Measurements from ENCODE around the gene KCNAB1. TPM values are rescaled to one million over a fixed set of nuclear protein-coding genes. Genes with fewer than 3 reads are reported as not detected.

The KCNAB1 gene
- total and polyA plus RNA-seq, 4 donors, result 0.16 to 2.4 (median 0.72) TPM

DNA sequence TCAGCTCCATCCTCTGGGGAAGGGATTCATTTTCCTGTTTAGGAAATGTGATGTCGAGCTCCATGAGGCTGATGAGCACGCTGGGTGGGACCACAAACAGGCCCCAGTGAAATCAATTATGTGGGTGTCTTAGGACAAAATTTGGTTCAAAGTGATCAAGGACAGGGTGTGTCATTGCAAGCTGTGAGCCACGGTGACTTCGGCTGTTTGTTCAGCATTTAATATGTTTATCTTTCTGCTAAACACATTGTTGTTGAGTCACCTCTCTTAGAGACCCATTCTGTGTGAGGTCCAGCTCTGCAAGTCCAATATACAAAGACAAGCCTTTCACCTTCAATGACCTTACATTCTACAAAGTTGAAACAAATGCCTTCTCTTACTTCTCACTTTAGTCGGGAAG lies 393.2 kb downstream of the KCNAB1 start:
- no peaks in the 10 kb centered on the region for H3K9me3 ChIP-seq (ENCODE audit: control insufficient read depth in 4 of 4, insufficient read depth in 3 of 4, low read length in 3 of 4)

DNA sequence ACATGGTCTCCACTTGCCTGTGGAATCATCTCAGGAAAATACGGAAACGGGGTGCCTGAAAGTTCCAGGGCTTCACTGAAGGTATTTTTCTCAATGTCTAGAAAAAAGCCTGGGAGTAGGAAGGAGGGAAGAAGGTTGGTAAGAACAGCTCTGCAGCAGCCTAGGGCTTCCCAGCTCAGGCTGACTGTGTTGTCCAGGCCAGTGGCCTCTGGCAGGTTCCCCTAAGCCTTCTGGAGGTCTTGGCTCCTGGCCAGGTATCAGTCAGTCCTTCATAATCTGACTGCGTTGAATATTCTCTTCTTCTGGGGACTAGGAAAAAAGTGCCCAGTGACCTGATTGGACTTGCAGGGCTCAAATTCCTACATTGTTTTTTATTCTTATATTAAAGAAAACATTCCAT lies 395.9 kb downstream of the KCNAB1 start:
- TF ChIP-seq, protein P1, sequence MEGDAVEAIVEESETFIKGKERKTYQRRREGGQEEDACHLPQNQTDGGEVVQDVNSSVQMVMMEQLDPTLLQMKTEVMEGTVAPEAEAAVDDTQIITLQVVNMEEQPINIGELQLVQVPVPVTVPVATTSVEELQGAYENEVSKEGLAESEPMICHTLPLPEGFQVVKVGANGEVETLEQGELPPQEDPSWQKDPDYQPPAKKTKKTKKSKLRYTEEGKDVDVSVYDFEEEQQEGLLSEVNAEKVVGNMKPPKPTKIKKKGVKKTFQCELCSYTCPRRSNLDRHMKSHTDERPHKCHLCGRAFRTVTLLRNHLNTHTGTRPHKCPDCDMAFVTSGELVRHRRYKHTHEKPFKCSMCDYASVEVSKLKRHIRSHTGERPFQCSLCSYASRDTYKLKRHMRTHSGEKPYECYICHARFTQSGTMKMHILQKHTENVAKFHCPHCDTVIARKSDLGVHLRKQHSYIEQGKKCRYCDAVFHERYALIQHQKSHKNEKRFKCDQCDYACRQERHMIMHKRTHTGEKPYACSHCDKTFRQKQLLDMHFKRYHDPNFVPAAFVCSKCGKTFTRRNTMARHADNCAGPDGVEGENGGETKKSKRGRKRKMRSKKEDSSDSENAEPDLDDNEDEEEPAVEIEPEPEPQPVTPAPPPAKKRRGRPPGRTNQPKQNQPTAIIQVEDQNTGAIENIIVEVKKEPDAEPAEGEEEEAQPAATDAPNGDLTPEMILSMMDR (IDR thresholded peaks at IDR 0.05; ENCODE audit: control extremely low read depth, extremely low read depth), result no peak
- H3K9me3 ChIP-seq (ENCODE audit: control insufficient read depth in 4 of 4, insufficient read depth in 3 of 4, low read length in 3 of 4), result no peaks in the 10 kb centered on the region
- no peak overlapping the region for H3K4me3 ChIP-seq
- H3K27ac ChIP-seq (ENCODE audit: low read depth in 1 of 2, low read length in 1 of 2), result no peak overlapping the region
- no peak overlapping the region for H3K9ac ChIP-seq (ENCODE audit: insufficient read depth in 1 of 2, low read length in 2 of 2)
- WGBS, 2 donors, result 76 to 83% methylated on average over 3 of the region's 3 CpGs
- H3K4me1 ChIP-seq (ENCODE audit: control insufficient read depth in 5 of 5, insufficient read depth in 5 of 5, low read length in 5 of 5), result no peaks in the 10 kb centered on the region
- no peak for DNase-seq
- peaks cover 0 to 3% (median 0%) of the 10 kb centered on the region in 3 donors for H3K27me3 ChIP-seq (ENCODE audit: control insufficient read depth in 3 of 3, insufficient read depth in 3 of 3, low read length in 2 of 3)
- no peak for ATAC-seq (ENCODE audit: insufficient read depth, low FRiP score)
- no peaks in the 10 kb centered on the region for H3K36me3 ChIP-seq (ENCODE audit: control insufficient read depth in 4 of 4, insufficient read depth in 4 of 4, low read length in 4 of 4)

More for the DNA sequence above, 393.2 kb downstream of the KCNAB1 start:
- no peaks in the 10 kb centered on the region for H3K4me1 ChIP-seq (ENCODE audit: control insufficient read depth in 5 of 5, insufficient read depth in 5 of 5, low read length in 5 of 5)
- TF ChIP-seq, protein P1 (IDR thresholded peaks at IDR 0.05; ENCODE audit: control extremely low read depth, extremely low read depth), result no peak
- no peak overlapping the region for H3K9ac ChIP-seq (ENCODE audit: insufficient read depth in 1 of 2, low read length in 2 of 2)
- H3K27me3 ChIP-seq (ENCODE audit: control insufficient read depth in 3 of 3, insufficient read depth in 3 of 3, low read length in 2 of 3), result no peaks in the 10 kb centered on the region
- no peak for DNase-seq
- H3K4me3 ChIP-seq, result no peak overlapping the region
- WGBS, 2 donors, result 62 to 82% methylated on average over 5 of the region's 5 CpGs
- ATAC-seq (ENCODE audit: insufficient read depth, low FRiP score), result no peak
- H3K27ac ChIP-seq (ENCODE audit: low read depth in 1 of 2, low read length in 1 of 2), result no peak overlapping the region
- no peaks in the 10 kb centered on the region for H3K36me3 ChIP-seq (ENCODE audit: control insufficient read depth in 4 of 4, insufficient read depth in 4 of 4, low read length in 4 of 4)

DNA sequence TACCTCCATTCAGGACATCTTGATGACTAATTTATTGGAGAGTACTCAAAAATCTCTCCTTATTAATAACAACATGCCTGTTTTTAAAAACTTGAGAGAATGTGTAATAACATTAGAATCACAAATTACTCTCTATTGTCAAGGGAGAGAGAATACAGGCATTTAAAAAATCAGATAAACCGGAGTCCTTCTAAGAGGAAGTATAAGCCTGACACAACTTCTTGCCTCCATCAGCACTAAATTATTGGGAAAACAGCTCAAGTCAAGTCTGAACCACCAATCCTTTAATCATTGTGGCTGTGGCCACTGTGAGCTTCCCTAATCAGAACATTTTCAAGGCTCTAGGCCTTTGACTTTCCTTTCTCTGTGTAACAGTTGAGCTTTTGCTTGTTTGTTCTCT lies 396.6 kb downstream of the KCNAB1 start:
- Histone ChIP-seq H3K9me3 (ENCODE audit: control insufficient read depth in 4 of 4, insufficient read depth in 3 of 4, low read length in 3 of 4) (no peaks in the 10 kb centered on the region), H3K27me3 (ENCODE audit: control insufficient read depth in 3 of 3, insufficient read depth in 3 of 3, low read length in 2 of 3) (peaks cover 0 to 3% (median 0%) of the 10 kb centered on the region in 3 donors), H3K9ac (ENCODE audit: insufficient read depth in 1 of 2, low read length in 2 of 2) (no peak overlapping the region), H3K4me1 (ENCODE audit: control insufficient read depth in 5 of 5, insufficient read depth in 5 of 5, low read length in 5 of 5) (no peaks in the 10 kb centered on the region), H3K36me3 (ENCODE audit: control insufficient read depth in 4 of 4, insufficient read depth in 4 of 4, low read length in 4 of 4) (no peaks in the 10 kb centered on the region), H3K27ac (ENCODE audit: low read depth in 1 of 2, low read length in 1 of 2) (no peak overlapping the region), H3K4me3 (no peak overlapping the region)
- TF ChIP-seq, protein P1 (IDR thresholded peaks at IDR 0.05; ENCODE audit: control extremely low read depth, extremely low read depth), result no peak
- DNase-seq (no peak), ATAC-seq (ENCODE audit: insufficient read depth, low FRiP score) (no peak)
- WGBS, 2 donors, result 34 to 50% methylated on average over 1 of the region's 1 CpG

DNA sequence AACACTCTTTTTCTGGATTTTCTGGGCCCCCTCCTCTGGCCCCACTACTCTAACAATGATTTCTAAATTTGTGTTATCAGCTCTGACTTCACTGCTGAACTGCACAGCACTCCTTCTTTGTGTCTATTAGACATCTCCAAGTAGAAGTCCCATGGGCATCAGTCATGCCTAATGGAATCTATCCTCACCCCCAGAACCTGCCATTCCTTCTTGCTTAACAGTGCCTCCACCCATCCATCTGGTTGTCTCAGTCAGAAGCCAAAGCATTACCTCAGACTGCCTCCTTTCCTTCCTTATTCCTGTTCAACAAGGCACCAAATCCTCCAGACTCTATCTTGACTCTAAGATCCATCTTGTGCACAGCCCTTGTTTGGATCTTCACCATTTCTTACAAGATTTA lies 398.3 kb downstream of the KCNAB1 start:
- Histone ChIP-seq H3K27ac (ENCODE audit: low read depth in 1 of 2, low read length in 1 of 2) (no peak overlapping the region), H3K4me1 (ENCODE audit: control insufficient read depth in 5 of 5, insufficient read depth in 5 of 5, low read length in 5 of 5) (no peaks in the 10 kb centered on the region), H3K27me3 (ENCODE audit: control insufficient read depth in 3 of 3, insufficient read depth in 3 of 3, low read length in 2 of 3) (peaks cover 0 to 3% (median 0%) of the 10 kb centered on the region in 3 donors), H3K4me3 (no peak overlapping the region), H3K9ac (ENCODE audit: insufficient read depth in 1 of 2, low read length in 2 of 2) (no peak overlapping the region), H3K9me3 (ENCODE audit: control insufficient read depth in 4 of 4, insufficient read depth in 3 of 4, low read length in 3 of 4) (no peaks in the 10 kb centered on the region), H3K36me3 (ENCODE audit: control insufficient read depth in 4 of 4, insufficient read depth in 4 of 4, low read length in 4 of 4) (no peaks in the 10 kb centered on the region)
- no peak for DNase-seq
- TF ChIP-seq, protein P1 (IDR thresholded peaks at IDR 0.05; ENCODE audit: control extremely low read depth, extremely low read depth), result no peak
- no peak for ATAC-seq (ENCODE audit: insufficient read depth, low FRiP score)
